Measurements from ENCODE around the gene CYB561. TPM values are rescaled to one million over a fixed set of nuclear protein-coding genes. Genes with fewer than 3 reads are reported as not detected.

Gene CYB561
- total RNA-seq, 1 experiment from 2014 or later, result 125 TPM

DNA sequence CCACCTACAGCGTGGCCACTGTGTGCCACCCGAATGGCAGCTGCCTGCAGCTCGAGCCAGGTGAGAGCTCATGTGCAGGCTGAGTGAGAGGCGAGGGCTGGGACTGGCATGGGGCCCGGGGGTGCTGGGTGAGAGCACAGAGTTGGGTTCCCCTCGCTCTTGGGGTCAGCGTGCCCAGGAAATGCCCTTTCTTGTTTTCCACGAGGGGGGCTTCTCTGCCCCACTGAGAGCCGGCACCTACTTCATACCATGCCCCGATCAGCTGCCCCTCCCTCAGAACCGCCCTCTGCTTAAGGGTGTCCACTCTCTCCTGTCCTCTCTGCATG lies 40.9 kb upstream of the CYB561 start:
- no peaks in the 10 kb centered on the region for H3K27me3 ChIP-seq (ENCODE audit: low read length)
- no peaks in the 10 kb centered on the region for H3K4me1 ChIP-seq (ENCODE audit: insufficient read depth, low read length)
- H3K27ac ChIP-seq (ENCODE audit: low read length), result no peak overlapping the region
- ATAC-seq, result no peak
- H4K20me1 ChIP-seq (ENCODE audit: low read length), result no peaks in the 10 kb centered on the region
- no TSS peak for BruUV-seq (replicated peaks)
- H3K4me2 ChIP-seq (ENCODE audit: low read length), result no peak overlapping the region
- H3F3A ChIP-seq (ENCODE audit: low read length, unreplicated experiment), result no peaks in the 10 kb centered on the region
- intact Hi-C loops (cut with micrococcal nuclease), result no loop called here
- H3K9me3 ChIP-seq (ENCODE audit: low read length), result no peaks in the 10 kb centered on the region
- TF ChIP-seq EZH2phosphoT487 (IDR thresholded peaks at IDR 0.05; ENCODE audit: borderline replicate concordance, low read length), result no peak
- no peak for TF ChIP-seq EZH2 (IDR thresholded peaks at IDR 0.05; ENCODE audit: low read length, unreplicated experiment)
- TF ChIP-seq, protein P1, sequence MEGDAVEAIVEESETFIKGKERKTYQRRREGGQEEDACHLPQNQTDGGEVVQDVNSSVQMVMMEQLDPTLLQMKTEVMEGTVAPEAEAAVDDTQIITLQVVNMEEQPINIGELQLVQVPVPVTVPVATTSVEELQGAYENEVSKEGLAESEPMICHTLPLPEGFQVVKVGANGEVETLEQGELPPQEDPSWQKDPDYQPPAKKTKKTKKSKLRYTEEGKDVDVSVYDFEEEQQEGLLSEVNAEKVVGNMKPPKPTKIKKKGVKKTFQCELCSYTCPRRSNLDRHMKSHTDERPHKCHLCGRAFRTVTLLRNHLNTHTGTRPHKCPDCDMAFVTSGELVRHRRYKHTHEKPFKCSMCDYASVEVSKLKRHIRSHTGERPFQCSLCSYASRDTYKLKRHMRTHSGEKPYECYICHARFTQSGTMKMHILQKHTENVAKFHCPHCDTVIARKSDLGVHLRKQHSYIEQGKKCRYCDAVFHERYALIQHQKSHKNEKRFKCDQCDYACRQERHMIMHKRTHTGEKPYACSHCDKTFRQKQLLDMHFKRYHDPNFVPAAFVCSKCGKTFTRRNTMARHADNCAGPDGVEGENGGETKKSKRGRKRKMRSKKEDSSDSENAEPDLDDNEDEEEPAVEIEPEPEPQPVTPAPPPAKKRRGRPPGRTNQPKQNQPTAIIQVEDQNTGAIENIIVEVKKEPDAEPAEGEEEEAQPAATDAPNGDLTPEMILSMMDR (conservative IDR thresholded peaks at IDR 0.05; ENCODE audit: low read depth, low read length), result no peak
- H2AFZ ChIP-seq (ENCODE audit: low read length), result no peak overlapping the region
- H3K9ac ChIP-seq (ENCODE audit: low read length), result no peak overlapping the region
- ChIA-PET POLR2A (ENCODE audit: unreplicated experiment) (no interaction called here), CTCF (no interaction called here)
- H3K79me2 ChIP-seq (ENCODE audit: low read length), result no peaks in the 10 kb centered on the region
- H3K4me3 ChIP-seq (ENCODE audit: low read length), result no peak overlapping the region
- no peaks in the 10 kb centered on the region for H3K9me2 ChIP-seq (replicated peaks; ENCODE audit: low read length)
- no peaks in the 10 kb centered on the region for H3K36me3 ChIP-seq (ENCODE audit: low read depth, low read length)
- DNase-seq, result no peak

DNA sequence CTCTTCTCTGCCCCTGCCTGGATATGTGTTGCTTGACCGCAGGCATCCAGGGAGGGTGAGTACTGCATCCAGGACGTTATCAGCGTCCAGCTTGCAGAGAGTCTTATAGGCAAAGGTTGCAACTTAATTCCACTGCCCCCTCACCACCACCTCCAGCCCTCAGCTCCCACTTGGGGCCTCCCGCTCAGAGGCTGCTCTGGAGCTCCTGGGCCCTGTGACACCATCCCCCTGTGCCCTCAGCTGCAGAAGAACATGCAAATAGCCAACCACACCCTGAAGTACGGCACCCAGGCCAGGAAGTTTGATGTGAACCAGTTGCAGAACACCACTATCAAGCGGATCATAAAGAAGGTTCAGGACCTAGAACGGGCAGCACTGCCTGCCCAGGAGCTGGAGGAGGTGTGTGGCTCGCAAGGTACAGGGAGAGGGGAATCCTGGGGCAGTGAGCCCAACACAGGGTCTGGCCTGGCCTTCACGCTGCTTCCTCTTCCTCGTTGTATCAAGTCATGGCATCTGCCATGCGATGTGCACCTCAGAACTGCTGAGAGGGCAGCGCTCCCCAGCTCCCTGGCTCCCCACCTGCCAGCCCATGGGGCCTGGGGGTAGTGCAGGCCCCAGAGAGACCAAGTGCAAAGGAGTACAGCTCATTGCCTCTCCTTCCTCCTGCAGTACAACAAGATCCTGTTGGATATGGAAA lies 40.4 kb upstream of the CYB561 start:
- ChIA-PET CTCF (no interaction called here), POLR2A (ENCODE audit: unreplicated experiment) (no interaction called here)
- Histone ChIP-seq H3F3A (ENCODE audit: low read length, unreplicated experiment) (no peaks in the 10 kb centered on the region), H4K20me1 (ENCODE audit: low read length) (no peaks in the 10 kb centered on the region), H3K9me2 (replicated peaks; ENCODE audit: low read length) (no peaks in the 10 kb centered on the region), H3K36me3 (ENCODE audit: low read depth, low read length) (no peaks in the 10 kb centered on the region), H3K4me1 (ENCODE audit: insufficient read depth, low read length) (no peaks in the 10 kb centered on the region), H2AFZ (ENCODE audit: low read length) (no peak overlapping the region), H3K4me3 (ENCODE audit: low read length) (no peak overlapping the region), H3K4me2 (ENCODE audit: low read length) (no peak overlapping the region), H3K9me3 (ENCODE audit: low read length) (no peaks in the 10 kb centered on the region), H3K27ac (ENCODE audit: low read length) (no peak overlapping the region), H3K27me3 (ENCODE audit: low read length) (no peaks in the 10 kb centered on the region), H3K9ac (ENCODE audit: low read length) (no peak overlapping the region), H3K79me2 (ENCODE audit: low read length) (no peaks in the 10 kb centered on the region)
- no TSS peak for BruUV-seq (replicated peaks)
- no peak for TF ChIP-seq EZH2phosphoT487 (IDR thresholded peaks at IDR 0.05; ENCODE audit: borderline replicate concordance, low read length)
- no peak for TF ChIP-seq EZH2 (IDR thresholded peaks at IDR 0.05; ENCODE audit: low read length, unreplicated experiment)
- TF ChIP-seq, protein P1 (conservative IDR thresholded peaks at IDR 0.05; ENCODE audit: low read depth, low read length), result no peak
- intact Hi-C loops (cut with micrococcal nuclease), result no loop called here
- no peak for ATAC-seq
- DNase-seq, result no peak
